Lung (tissue), 12 donors: ENCODE measurements around the gene CTLA4. TPM values are rescaled to one million over a fixed set of nuclear protein-coding genes. Genes with fewer than 3 reads are reported as not detected.

ENCODE experiments used
- ATAC-seq: fragments of 200-7000 bp; cut with Tn5 transposase; one replicate; pipeline ENCODE4 v1.9.1; 2020; ENCODE audit warnings: moderate number of reproducible peaks; ENCODE audit not compliant: insufficient read depth, low FRiP score
- DNase-seq, 3 donors: peaks; one replicate each; pipeline ENCODE4 v3.0.0-alpha.2; 2013 to 2017
- H3K27ac ChIP-seq, 2 donors: one replicate each; pipeline ENCODE4 v1.5.1; 2013; ENCODE audit warnings: mild to moderate bottlenecking in 2 of 2, moderate library complexity in 2 of 2, control low read depth in 1 of 2, inconsistent platforms in 1 of 2, low read depth in 1 of 2, low read length in 1 of 2
- H3K27me3 ChIP-seq, 3 donors: one replicate each; pipeline ENCODE4 v1.5.1; 2013; ENCODE audit warnings: low read length in 2 of 3; ENCODE audit not compliant: control insufficient read depth in 3 of 3, insufficient read depth in 3 of 3
- H3K36me3 ChIP-seq, 4 donors: one replicate each; pipeline ENCODE4 v1.5.1; 2013; ENCODE audit warnings: low read length in 4 of 4, mild to moderate bottlenecking in 1 of 4, moderate library complexity in 1 of 4; ENCODE audit not compliant: control insufficient read depth in 4 of 4, insufficient read depth in 4 of 4
- H3K4me1 ChIP-seq, 5 donors: one replicate each; pipeline ENCODE4 v1.5.1; 2013; ENCODE audit warnings: low read length in 5 of 5, mild to moderate bottlenecking in 2 of 5, moderate library complexity in 1 of 5; ENCODE audit not compliant: control insufficient read depth in 5 of 5, insufficient read depth in 5 of 5
- H3K4me3 ChIP-seq: one replicate; pipeline ENCODE4 v1.5.1; 2013; ENCODE audit warnings: mild to moderate bottlenecking, control low read depth, moderate library complexity
- H3K9ac ChIP-seq, 2 donors: one replicate each; pipeline ENCODE4 v1.5.1; 2013; ENCODE audit warnings: low read length in 2 of 2, control low read depth in 1 of 2; ENCODE audit not compliant: insufficient read depth in 1 of 2
- H3K9me3 ChIP-seq, 4 donors: one replicate each; pipeline ENCODE4 v1.5.1; 2013; ENCODE audit warnings: low read length in 3 of 4, mild to moderate bottlenecking in 1 of 4, moderate library complexity in 1 of 4; ENCODE audit not compliant: control insufficient read depth in 4 of 4, insufficient read depth in 3 of 4
- CTCF ChIP-seq: IDR thresholded peaks from 2 replicates; pipeline ENCODE4 v1.5.1; 2012; ENCODE audit warnings: mild to moderate bottlenecking; ENCODE audit errors: control extremely low read depth, extremely low read depth
- WGBS, 2 donors: extraction: QIAGEN DNeasy Blood & Tissue Kit; methylation state at CpG; one replicate each; pipeline ENCODE4 v1.1.7; 2013; 5-methylcytosine and 5-hydroxymethylcytosine counted together
- polyA plus RNA-seq, 2 donors: library from polyadenylated mRNA; stranded (reverse); fragments of 200-250 nt; gene quantifications; one replicate each; pipeline ENCODE4 v1.2.1, GENCODE V29; 2013
- total RNA-seq, 2 donors: library from RNA; depleted of rRNA in 1 of 2; stranded (reverse); fragments of >200 nt in 1 of 2; gene quantifications; one replicate each; pipeline ENCODE4 v1.2.1, GENCODE V29; 2014 to 2021
- donor health status: control.
- donor health status: control.
- donor health status: Bipolar disorder and iron deficiency.
- donor health status: healthy.
- donor health status: DM: yes; HTN: yes; CAD: no.

CTLA4 gene
- total and polyA plus RNA-seq, 4 donors: 0.10 to 3.9 (median 1.4) TPM

- DNase-seq (no peak), ATAC-seq (no peak)
- no peaks in the 10 kb centered on the region for H3K4me1 ChIP-seq
- TF ChIP-seq CTCF: no peak
- no peak overlapping the region for H3K9ac ChIP-seq
- H3K27ac ChIP-seq: no peak overlapping the region
- no peaks in the 10 kb centered on the region for H3K36me3 ChIP-seq
- H3K4me3 ChIP-seq: no peak overlapping the region
- whole genome bisulfite sequencing, 2 donors: 78 to 89% methylated on average over 3 of the region's 3 CpGs
- no peaks in the 10 kb centered on the region for H3K9me3 ChIP-seq
- no peaks in the 10 kb centered on the region for H3K27me3 ChIP-seq
Observed at GRCh38 chr2:203853271-203853670, 14.3 kb upstream of the CTLA4 start.

GRCh38 chr2:203853722-203854121 is 13.8 kb upstream of the CTLA4 start:
- H3K9me3 ChIP-seq: no peaks in the 10 kb centered on the region
- no peaks in the 10 kb centered on the region for H3K27me3 ChIP-seq
- H3K9ac ChIP-seq: no peak overlapping the region
- no peaks in the 10 kb centered on the region for H3K36me3 ChIP-seq
- WGBS, 2 donors: 91 to 96% methylated on average over 5 of the region's 5 CpGs
- no peak for TF ChIP-seq CTCF
- H3K27ac ChIP-seq: peak overlapping the region in 1 of 2 donors; percentile 5
- ATAC-seq: no peak
- no peaks in the 10 kb centered on the region for H3K4me1 ChIP-seq
- DNase-seq: no peak
- H3K4me3 ChIP-seq: no peak overlapping the region

GRCh38 chr2:203855274-203855673 is 12.3 kb upstream of the CTLA4 start:
- H3K9me3 ChIP-seq: no peaks in the 10 kb centered on the region
- no peak overlapping the region for H3K27ac ChIP-seq
- no peak for ATAC-seq
- no peak for TF ChIP-seq CTCF
- DNase-seq: no peak
- no peaks in the 10 kb centered on the region for H3K27me3 ChIP-seq
- no peaks in the 10 kb centered on the region for H3K4me1 ChIP-seq
- H3K4me3 ChIP-seq: no peak overlapping the region
- H3K36me3 ChIP-seq: no peaks in the 10 kb centered on the region
- no peak overlapping the region for H3K9ac ChIP-seq

GRCh38 chr2:203857656-203858055 is 9.9 kb upstream of the CTLA4 start:
- DNase-seq: no peak
- no peak overlapping the region for H3K9ac ChIP-seq
- H3K36me3 ChIP-seq: no peaks in the 10 kb centered on the region
- no peak for TF ChIP-seq CTCF
- H3K27ac ChIP-seq: no peak overlapping the region
- WGBS, 2 donors: 46 to 53% methylated on average over 2 of the region's 2 CpGs
- no peak for ATAC-seq
- no peaks in the 10 kb centered on the region for H3K27me3 ChIP-seq
- no peaks in the 10 kb centered on the region for H3K9me3 ChIP-seq
- H3K4me3 ChIP-seq: no peak overlapping the region
- H3K4me1 ChIP-seq: no peaks in the 10 kb centered on the region
